Posterior cingulate gyrus (tissue), 11 donors: Measurements from ENCODE around the gene NTM.

Experiments used
- DNase-seq, 10 donors: peaks; one replicate each; pipeline versions ENCODE4 v3.0.0 to v3.0.0-alpha.2; 2020 to 2021; ENCODE audit warnings: mixed read lengths in 3 of 10
- intact Hi-C: fragments of 100-400 bp; cut with DNase I; formaldehyde crosslinking; loops from one replicate; pipeline ENCODE4 v1.15.1; 2023

Gene NTM

DNA sequence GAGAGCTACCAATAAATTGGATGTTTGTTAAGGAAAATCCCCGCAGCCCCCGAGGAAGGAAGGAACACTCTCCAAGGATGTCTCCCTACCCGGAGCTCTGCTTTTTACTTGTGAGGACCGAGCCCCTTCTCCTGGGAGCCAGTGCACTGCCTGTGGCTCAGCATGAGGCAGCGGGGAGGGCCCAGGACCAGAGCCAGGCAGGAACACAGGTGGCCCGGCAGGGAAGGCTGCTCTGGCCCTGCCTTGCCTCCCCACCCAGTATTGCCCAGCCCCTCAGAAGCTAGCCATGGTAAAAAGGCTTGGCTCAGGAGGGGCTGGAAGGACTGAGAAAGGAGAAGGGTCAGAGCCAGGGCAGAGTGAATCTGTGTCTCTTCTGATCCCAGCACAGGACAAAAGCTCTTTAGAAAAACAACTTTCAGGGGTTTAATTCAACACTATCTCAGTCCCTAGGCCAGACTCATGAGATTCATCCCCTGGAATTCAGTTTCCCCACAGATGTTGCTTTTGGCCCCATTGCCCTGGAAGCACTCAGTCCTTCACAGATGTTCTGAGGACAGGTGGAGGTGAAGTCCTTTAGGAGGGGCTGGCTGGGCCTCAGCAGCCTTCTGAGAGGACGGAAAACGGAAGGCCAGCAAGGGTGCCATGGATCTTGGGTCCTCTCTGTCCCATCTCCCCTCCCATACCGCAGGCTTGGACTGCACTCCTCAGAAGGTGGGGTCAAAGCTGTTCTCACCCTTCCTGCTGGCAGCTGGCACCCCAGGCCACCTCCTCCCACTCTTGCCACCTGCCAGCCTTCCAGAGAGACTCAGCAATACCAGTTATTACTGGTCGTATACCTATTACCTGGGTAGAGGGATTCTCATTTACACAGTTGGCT is 318.9 kb downstream of the NTM start:
- DNase-seq = no peak
- intact Hi-C loops = no loop called here

- peak in 1 of 10 donors; percentile 83 for DNase-seq
- intact Hi-C loops = loop anchor here (10.0 kb wide), 1 partner anchor 1374 kb away; no protein-coding TSS in a partner anchor
Measured at GRCh38 chr11:131690362-131690761, 319.9 kb downstream of the NTM start.

DNA sequence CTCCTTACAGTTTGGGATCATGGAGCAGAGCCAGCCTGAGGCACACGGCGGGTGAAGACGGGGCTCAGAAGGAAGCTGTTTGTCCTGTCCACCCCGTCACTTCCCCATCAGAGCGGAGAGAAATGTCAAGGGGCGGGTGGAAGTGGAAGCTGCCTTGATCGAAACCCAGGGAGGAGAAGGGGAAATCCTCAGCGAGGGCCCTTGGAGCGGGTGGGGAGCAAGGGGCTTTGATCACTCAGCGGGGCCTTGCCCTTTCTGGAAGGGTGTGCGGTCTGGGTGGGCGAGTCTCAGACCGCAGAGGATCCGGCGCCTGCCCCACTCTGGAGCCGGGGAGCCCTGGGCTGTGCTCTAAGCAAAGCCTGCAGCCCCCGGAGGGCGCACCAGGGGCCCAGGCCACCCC is 320.4 kb downstream of the NTM start:
- intact Hi-C loops = loop anchor here (10.0 kb wide), 1 partner anchor 1374 kb away; no protein-coding TSS in a partner anchor
- peak in 1 of 10 donors; percentile 69 for DNase-seq

DNA sequence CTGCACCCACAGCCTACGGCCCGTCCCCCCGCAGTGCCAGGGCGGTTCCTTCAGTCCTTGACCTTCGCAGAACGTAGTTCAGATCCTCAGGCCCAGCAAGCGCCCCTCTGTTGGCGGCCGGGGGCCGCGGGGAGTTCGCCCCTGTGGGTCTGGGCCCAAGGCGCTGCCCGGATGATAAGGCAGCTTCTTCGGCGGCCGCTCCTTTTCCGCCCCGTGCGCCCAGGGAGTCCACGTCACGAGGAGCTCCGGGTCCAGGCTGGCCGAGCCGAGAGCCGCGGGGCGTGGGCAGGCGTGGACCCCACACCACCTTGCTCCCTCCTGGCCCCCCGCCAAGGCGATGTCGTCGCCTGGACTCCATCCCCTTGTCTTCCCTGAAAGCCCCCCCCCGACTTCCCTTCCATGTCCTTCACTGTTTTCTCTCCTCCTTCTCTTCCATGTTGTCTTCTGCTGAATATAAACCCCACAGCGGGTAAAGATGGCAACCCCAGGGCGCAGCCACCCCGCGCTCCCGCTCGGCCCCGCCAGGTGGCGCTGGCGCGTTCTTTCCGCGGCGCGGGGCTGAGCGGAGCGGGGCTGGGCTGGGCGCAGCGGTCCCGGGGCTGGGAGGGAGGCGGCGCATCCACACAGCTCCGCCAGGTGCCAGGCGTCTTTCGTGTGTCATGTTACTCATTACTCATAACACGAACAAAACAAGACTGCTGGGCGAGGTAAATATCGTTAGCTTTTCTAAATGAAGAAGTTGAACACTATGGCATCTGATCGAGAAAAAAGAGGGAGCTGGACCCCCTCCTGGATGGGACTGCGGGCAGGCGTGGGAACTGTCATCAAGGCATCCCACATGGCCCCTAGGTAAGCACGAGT is 321.0 kb downstream of the NTM start:
- DNase-seq = peak in 2 of 10 donors; percentile 85 to 90
- intact Hi-C loops = loop anchor here (10.0 kb wide), 1 partner anchor 1373 kb away; no protein-coding TSS in a partner anchor

DNA sequence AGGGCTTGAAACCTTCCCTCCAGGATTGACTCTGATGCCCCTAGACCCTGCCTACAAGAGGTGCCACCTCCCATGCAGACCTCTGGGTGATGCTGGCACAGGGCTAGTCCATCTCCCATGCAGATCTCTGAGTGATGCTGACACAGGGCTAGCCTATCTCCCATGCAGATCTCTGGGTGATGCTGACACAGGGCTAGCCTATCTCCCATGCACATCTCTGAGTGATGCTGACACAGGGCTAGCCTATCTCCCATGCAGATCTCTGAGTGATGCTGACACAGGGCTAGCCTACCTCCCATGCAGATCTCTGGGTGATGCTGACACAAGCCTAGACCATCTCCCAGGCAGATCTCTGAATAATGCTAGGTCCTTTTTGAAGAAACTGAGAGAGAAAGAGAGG is 321.7 kb downstream of the NTM start:
- no peak for DNase-seq
- intact Hi-C loops = loop anchor here (10.0 kb wide), 1 partner anchor 1373 kb away; no protein-coding TSS in a partner anchor

DNA sequence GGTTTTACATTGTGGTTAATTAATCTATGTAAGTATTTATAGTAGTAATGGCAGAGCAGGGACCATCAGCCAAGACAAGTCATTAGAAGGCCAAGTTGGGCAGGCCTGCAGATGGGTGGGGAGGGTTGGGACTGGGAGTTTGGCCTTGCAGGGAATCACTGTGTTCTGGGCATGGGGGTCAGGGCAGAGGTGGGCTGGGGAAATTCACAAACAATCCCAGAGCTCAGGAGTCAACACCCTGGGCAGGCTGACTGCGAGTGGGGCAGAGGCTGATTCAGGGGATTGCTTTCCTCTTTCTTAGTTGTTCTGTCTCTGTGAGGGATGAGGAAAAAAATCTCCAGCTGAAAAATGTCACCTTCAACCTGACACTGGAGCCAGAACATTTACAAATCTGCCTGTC is 322.5 kb downstream of the NTM start:
- peak in 1 of 10 donors; percentile 59 for DNase-seq
- intact Hi-C loops = loop anchor here (10.0 kb wide), 1 partner anchor 1372 kb away; no protein-coding TSS in a partner anchor

- intact Hi-C loops = loop anchor here (10.0 kb wide), 1 partner anchor 1371 kb away; no protein-coding TSS in a partner anchor
- no peak for DNase-seq
Measured at GRCh38 chr11:131693756-131694155, 323.3 kb downstream of the NTM start.

DNA sequence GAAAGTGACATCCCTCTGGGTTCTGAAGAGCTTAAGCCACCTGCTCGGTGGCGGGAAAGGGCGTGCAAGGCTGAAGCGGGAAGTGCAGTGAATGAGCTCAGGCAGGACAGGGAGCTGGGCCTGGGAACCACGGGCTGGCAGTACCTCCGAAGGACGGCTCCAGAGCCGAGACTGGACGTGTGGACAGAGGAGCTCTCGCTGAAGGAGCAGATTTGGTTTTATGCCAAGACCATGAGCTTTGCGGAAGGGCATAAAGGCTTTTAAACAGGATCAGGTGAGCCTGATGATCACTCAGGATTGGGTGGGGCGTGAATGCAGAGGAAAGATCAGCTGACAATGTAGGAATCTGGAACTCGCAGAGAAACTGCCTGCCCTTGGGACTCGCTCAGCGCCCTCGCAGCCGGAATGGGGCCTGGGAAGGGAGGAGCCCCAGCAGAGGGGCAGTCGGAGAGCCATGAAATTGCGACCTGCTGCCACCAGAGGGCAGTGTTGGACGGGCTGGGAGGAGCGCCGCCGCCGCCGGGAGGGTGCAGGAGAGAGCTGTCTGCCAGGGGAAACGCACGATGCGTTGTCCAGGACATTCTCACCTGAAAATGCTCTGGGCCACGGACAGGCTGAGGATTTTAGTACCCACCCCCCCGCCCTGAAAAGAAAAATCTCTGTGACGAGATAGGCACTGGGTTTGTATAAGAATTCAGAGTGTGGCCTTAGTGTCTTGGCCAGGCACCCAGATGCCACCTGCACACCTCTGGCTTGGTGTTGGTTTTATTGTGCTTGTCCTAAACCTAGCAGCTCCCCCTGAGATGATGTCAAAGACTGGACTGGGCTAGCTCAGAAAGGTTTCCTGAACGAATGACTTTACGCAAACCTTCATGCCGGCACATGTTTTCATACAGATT is 324.4 kb downstream of the NTM start:
- DNase-seq = peak; percentile 74 to 98 (median 90)
- intact Hi-C loops = loop anchor here (10.0 kb wide), 1 partner anchor 1370 kb away; no protein-coding TSS in a partner anchor

GRCh38 chr11:131695889-131696429 is 325.5 kb downstream of the NTM start:
- intact Hi-C loops = loop anchor here (10.0 kb wide), 1 partner anchor 1369 kb away; no protein-coding TSS in a partner anchor
- peak in 2 of 10 donors; percentile 64 to 67 for DNase-seq

- DNase-seq = no peak
- intact Hi-C loops = loop anchor here (10.0 kb wide), 1 partner anchor 1368 kb away; no protein-coding TSS in a partner anchor
Measured at GRCh38 chr11:131696690-131697089, 326.3 kb downstream of the NTM start.

- intact Hi-C loops = no loop called here
- DNase-seq = no peak
Measured at GRCh38 chr11:131703311-131703710, 332.9 kb downstream of the NTM start.

- intact Hi-C loops = no loop called here
- DNase-seq = no peak
Measured at GRCh38 chr11:131704682-131705081, 334.3 kb downstream of the NTM start.

GRCh38 chr11:131710511-131710910 is 340.1 kb downstream of the NTM start:
- no peak for DNase-seq
- intact Hi-C loops = no loop called here

DNA sequence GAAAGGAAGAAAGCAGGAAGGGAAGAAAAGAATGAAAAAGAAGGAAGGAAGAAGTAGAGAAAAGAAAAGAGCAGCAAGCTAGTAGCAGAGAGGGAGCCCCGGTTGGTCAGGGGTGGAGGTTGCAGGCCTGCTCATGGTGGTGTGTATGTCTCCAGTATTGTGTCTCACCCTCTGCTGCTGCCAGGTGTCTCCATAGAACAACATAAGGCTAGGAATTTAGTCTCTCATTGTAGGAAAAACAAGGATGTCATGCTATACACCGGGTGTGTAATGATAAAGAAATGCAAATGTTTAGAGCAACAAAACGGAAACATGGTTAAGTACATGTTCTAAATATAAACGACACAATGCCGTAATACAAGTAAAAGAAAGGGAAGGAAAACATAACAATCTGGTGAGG is 342.5 kb downstream of the NTM start:
- DNase-seq = no peak
- intact Hi-C loops = no loop called here

DNA sequence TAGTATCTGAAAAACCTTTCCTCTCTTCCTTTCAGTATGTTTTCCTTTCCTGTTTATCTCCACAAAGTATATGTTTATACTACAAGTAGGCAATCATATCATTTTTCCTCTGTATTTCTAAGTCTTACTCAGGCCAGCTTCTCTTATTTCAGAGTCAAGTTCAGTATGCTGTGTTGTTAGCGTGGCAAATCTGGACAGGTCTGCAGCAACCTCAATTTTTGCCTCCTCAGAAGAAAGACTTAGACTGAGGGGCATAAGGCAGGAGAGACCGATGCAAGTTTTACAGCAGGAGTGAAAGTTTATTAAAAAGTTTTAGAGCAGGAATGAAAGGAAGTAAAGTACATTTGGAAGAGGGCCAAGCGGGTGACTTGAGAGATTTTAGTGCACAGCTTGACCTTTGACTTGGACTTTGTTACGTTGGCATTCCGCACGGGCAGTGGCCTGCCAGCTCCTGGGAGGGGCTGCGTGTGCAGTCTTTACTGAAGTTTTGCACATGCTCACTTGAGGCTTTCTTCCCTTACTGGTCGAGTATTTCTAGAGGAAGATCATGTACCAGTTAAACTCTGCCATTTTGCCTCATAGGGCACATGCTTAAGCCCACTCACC is 343.2 kb downstream of the NTM start:
- intact Hi-C loops = no loop called here
- no peak for DNase-seq

GRCh38 chr11:131717616-131718015 is 347.2 kb downstream of the NTM start:
- DNase-seq = no peak
- intact Hi-C loops = no loop called here

DNA sequence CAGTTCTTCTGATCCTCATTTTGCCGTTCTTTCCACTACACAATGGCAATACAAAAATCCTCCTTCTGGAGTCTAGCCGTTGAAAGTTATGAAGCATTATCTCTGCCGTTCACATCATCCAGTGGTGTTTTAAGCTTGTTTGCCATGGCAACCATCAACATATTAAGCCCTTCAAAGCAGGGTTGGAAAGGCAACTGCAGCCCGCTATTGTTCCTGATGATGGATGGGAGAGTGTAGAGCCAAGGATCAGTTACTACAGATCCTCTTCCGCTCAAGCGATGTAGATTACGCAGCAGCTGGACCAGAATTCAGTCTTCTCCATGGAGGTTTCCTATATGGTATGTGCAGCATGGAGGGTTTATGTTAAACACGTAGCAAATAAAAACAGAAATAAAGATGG is 352.7 kb downstream of the NTM start:
- intact Hi-C loops = no loop called here

DNA sequence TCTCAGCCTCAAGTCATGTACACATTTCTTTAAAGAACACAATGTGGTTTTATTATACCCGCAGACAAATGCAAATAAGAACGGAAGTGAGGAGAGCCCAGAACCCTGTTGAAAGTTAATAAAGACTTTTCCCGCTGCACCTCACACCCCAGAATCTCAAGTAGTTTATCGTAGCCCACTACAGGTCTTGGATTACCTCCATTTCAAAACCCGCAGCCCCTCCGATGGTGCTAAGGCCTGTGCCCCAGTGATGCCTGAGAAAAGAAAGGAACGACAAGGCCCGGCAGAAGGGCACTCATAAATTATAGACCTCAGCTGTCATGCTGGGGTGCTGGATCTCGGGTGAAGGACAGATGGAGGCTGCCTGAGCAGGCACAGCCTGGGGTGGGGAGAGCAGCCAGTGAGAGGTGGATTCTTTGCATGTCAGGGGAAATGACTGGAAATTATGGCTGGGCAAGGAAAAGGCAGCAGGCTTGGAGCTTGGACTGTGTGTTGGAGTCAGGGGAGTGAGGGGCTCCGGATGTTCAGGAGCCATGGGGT is 354.1 kb downstream of the NTM start:
- no peak for DNase-seq
- intact Hi-C loops = no loop called here

More for the DNA sequence above, 352.7 kb downstream of the NTM start:
- no peak for DNase-seq

- intact Hi-C loops = no loop called here
- no peak for DNase-seq
Measured at GRCh38 chr11:131734871-131735270, 364.5 kb downstream of the NTM start.
